PC-3 (cell line): Measurements from ENCODE around the gene TGM2.

ENCODE experiments used
- EZH2 ChIP-seq: fragments of 300-600 bp; sonication (generic); IDR thresholded peaks from one replicate; pipeline ENCODE4 v1.6.1; 2017; ENCODE audit warnings: antibody characterized with exemption, mild to moderate bottlenecking, low read length; ENCODE audit not compliant: unreplicated experiment
- EZH2phosphoT487 ChIP-seq: fragments of 300-600 bp; sonication (generic); IDR thresholded peaks from 2 replicates; pipeline ENCODE4 v1.6.1; 2018; ENCODE audit warnings: mild to moderate bottlenecking, antibody characterized with exemption, low read length, borderline replicate concordance
- TF ChIP-seq, protein P1 (sequence below): fragments of 300-600 bp; sonication (generic); conservative IDR thresholded peaks from 2 replicates; pipeline ENCODE4 v1.5.1; 2017; ENCODE audit warnings: antibody characterized with exemption, low read depth, mild to moderate bottlenecking, low read length

- TF ChIP-seq, protein P1, sequence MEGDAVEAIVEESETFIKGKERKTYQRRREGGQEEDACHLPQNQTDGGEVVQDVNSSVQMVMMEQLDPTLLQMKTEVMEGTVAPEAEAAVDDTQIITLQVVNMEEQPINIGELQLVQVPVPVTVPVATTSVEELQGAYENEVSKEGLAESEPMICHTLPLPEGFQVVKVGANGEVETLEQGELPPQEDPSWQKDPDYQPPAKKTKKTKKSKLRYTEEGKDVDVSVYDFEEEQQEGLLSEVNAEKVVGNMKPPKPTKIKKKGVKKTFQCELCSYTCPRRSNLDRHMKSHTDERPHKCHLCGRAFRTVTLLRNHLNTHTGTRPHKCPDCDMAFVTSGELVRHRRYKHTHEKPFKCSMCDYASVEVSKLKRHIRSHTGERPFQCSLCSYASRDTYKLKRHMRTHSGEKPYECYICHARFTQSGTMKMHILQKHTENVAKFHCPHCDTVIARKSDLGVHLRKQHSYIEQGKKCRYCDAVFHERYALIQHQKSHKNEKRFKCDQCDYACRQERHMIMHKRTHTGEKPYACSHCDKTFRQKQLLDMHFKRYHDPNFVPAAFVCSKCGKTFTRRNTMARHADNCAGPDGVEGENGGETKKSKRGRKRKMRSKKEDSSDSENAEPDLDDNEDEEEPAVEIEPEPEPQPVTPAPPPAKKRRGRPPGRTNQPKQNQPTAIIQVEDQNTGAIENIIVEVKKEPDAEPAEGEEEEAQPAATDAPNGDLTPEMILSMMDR: no peak
- TF ChIP-seq EZH2: no peak
- TF ChIP-seq EZH2phosphoT487: no peak
These were observed 17.3 kb downstream of the TGM2 start for GRCh38 chr20:38147751-38148150.
